Thyroid gland (tissue), 4 donors: ENCODE results near the gene ANKRD11.

Experiments used
- CTCF ChIP-seq, 6 experiments: fragments of 200-600 bp in 3 of 6; fragments of 450-650 bp in 3 of 6; sonication (generic) in 3 of 6; IDR thresholded peaks; one replicate each; pipeline ENCODE4 v1.5.1; 2016 to 2019; ENCODE audit warnings: antibody characterized with exemption in 6 of 6, mild to moderate bottlenecking in 2 of 6, inconsistent platforms in 1 of 6, moderate library complexity in 1 of 6
- POLR2A ChIP-seq, 2 donors: fragments of 450-650 bp; IDR thresholded peaks; one replicate each; pipeline ENCODE4 v1.6.1; 2017; ENCODE audit warnings: antibody characterized with exemption in 2 of 2, mild to moderate bottlenecking in 2 of 2, moderate library complexity in 1 of 2

- no peak for TF ChIP-seq POLR2A (IDR thresholded peaks at IDR 0.05)
- no peak for TF ChIP-seq CTCF (IDR thresholded peaks at IDR 0.05)
Observed at GRCh38 chr16:89512453-89512852, 22.1 kb upstream of the ANKRD11 start.
